Thyroid gland (tissue), 4 donors: Measurements from ENCODE around the gene TMC1. TPM values are rescaled to one million over a fixed set of nuclear protein-coding genes. Genes with fewer than 3 reads are reported as not detected.

ENCODE experiments used
- DNase-seq, 2 donors: peaks; one replicate each; pipeline ENCODE4 v3.0.0-alpha.2; 2019
- H3K27ac ChIP-seq, 3 donors: fragments of 200-600 bp; sonication (generic); 1 replicate in 2 of 3; 2 replicates in 1 of 3; pipeline ENCODE4 v1.5.1; 2016 to 2019; ENCODE audit warnings: mild to moderate bottlenecking in 1 of 3, moderate library complexity in 1 of 3
- H3K27me3 ChIP-seq: fragments of 200-600 bp; sonication (generic); one replicate; pipeline ENCODE4 v1.5.1; 2019
- H3K36me3 ChIP-seq, 2 donors: fragments of 200-600 bp; sonication (generic); one replicate each; pipeline ENCODE4 v1.5.1; 2016 to 2019
- H3K4me1 ChIP-seq, 2 donors: fragments of 200-600 bp; sonication (generic); one replicate each; pipeline ENCODE4 v1.5.1; 2017 to 2019
- H3K4me3 ChIP-seq, 3 donors: fragments of 200-600 bp; sonication (generic); replicated peaks in 1 of 3; 1 replicate in 2 of 3; 2 replicates in 1 of 3; pipeline ENCODE4 v1.5.1; 2016; ENCODE audit warnings: mild to moderate bottlenecking in 1 of 3
- H3K9me3 ChIP-seq: fragments of 200-600 bp; sonication (generic); one replicate; pipeline ENCODE4 v1.5.1; 2017
- CTCF ChIP-seq, 6 experiments: fragments of 200-600 bp in 3 of 6; fragments of 450-650 bp in 3 of 6; sonication (generic) in 3 of 6; IDR thresholded peaks; one replicate each; pipeline ENCODE4 v1.5.1; 2016 to 2019; ENCODE audit warnings: antibody characterized with exemption in 6 of 6, mild to moderate bottlenecking in 2 of 6, inconsistent platforms in 1 of 6, moderate library complexity in 1 of 6
- POLR2A ChIP-seq, 2 donors: fragments of 450-650 bp; IDR thresholded peaks; one replicate each; pipeline ENCODE4 v1.6.1; 2017; ENCODE audit warnings: antibody characterized with exemption in 2 of 2, mild to moderate bottlenecking in 2 of 2, moderate library complexity in 1 of 2
- WGBS, 2 donors: methylation state at CpG; one replicate each; pipeline ENCODE4 v1.1.5; 2017; 5-methylcytosine and 5-hydroxymethylcytosine counted together
- intact Hi-C: fragments of 100-400 bp; cut with DNase I; formaldehyde crosslinking; loops from one replicate; pipeline ENCODE4 v1.15.1; 2023
- total RNA-seq, 4 donors: library from RNA; depleted of rRNA; stranded (reverse); fragments of >200 nt; gene quantifications; one replicate each; pipeline ENCODE4 v1.2.3, GENCODE V29; 2016

Gene TMC1
- total RNA-seq, 4 donors from 2014 or later: 0.11 to 0.13 TPM; not detected in 2

DNA sequence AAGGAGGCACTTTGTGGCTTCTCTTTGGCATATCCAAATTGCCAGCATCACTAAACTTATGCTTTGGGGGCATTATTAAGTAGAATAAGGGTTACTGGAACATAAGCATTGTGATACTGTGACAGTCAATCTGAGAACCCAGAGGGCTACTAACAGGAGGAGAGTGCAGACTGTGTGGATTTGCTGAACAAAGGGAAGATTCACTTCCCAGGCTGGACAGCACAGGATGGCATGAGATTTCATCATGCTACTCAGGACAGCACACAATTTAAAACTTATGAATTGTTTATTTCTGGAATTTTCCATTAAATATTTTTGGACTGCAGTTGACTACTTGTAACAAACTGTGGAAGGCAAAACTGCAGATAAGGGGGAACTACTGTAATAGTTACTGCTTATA, 212.5 kb downstream of the TMC1 start:
- Histone ChIP-seq H3K27ac (no peak overlapping the region), H3K4me3 (no peak overlapping the region), H3K27me3 (no peaks in the 10 kb centered on the region), H3K36me3 (no peaks in the 10 kb centered on the region), H3K9me3 (no peaks in the 10 kb centered on the region), H3K4me1 (no peaks in the 10 kb centered on the region)
- DNase-seq: no peak
- intact Hi-C loops: no loop called here
- TF ChIP-seq CTCF (IDR thresholded peaks at IDR 0.05) (no peak), POLR2A (IDR thresholded peaks at IDR 0.05) (no peak)

DNA sequence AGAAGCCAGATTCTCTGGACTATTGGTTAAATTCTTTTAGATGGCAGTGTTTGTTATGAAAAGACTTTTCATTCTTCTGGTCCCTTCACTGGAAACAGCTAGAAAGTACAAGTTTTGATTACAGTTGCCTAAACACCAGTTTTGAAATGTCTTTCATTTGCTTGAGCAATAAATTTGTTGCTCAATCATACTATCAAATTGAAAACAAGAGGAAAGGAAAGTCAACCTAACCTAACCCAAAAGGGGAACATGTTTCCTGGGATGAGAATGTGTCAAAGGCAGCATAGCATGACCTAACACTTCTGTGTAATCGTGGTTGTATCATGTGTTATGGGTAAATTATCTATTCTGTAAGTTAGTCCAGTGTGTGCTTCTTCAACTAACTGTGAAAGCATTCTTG, 213.2 kb downstream of the TMC1 start:
- no peak overlapping the region for H3K4me3 ChIP-seq
- no peaks in the 10 kb centered on the region for H3K27me3 ChIP-seq
- 62 to 79% methylated on average over 1 of the region's 1 CpG for WGBS, 2 donors
- H3K36me3 ChIP-seq: no peaks in the 10 kb centered on the region
- intact Hi-C loops: no loop called here
- H3K9me3 ChIP-seq: no peaks in the 10 kb centered on the region
- TF ChIP-seq POLR2A (IDR thresholded peaks at IDR 0.05) (no peak), CTCF (IDR thresholded peaks at IDR 0.05) (no peak)
- no peak overlapping the region for H3K27ac ChIP-seq
- DNase-seq: no peak
- H3K4me1 ChIP-seq: no peaks in the 10 kb centered on the region

GRCh38 chr9:72743836-72744235, 222.4 kb downstream of the TMC1 start:
- no peak for DNase-seq
- intact Hi-C loops: no loop called here

GRCh38 chr9:72749276-72749675, 227.9 kb downstream of the TMC1 start:
- intact Hi-C loops: no loop called here
- 93 to 94% methylated on average over 5 of the region's 5 CpGs for WGBS, 2 donors
- Histone ChIP-seq H3K4me1 (no peaks in the 10 kb centered on the region), H3K9me3 (no peaks in the 10 kb centered on the region), H3K4me3 (no peak overlapping the region), H3K27ac (no peak overlapping the region), H3K27me3 (no peaks in the 10 kb centered on the region), H3K36me3 (no peaks in the 10 kb centered on the region)
- no peak for DNase-seq
- TF ChIP-seq CTCF (IDR thresholded peaks at IDR 0.05) (no peak), POLR2A (IDR thresholded peaks at IDR 0.05) (no peak)

More at GRCh38 chr9:72743836-72744235, 222.4 kb downstream of the TMC1 start:
- Histone ChIP-seq H3K27ac (no peak overlapping the region), H3K4me3 (no peak overlapping the region), H3K27me3 (no peaks in the 10 kb centered on the region), H3K36me3 (no peaks in the 10 kb centered on the region), H3K9me3 (no peaks in the 10 kb centered on the region), H3K4me1 (no peaks in the 10 kb centered on the region)
- TF ChIP-seq POLR2A (IDR thresholded peaks at IDR 0.05): no peak
- TF ChIP-seq CTCF (IDR thresholded peaks at IDR 0.05): no peak
- 82 to 84% methylated on average over 4 of the region's 4 CpGs for whole genome bisulfite sequencing, 2 donors

- TF ChIP-seq CTCF (IDR thresholded peaks at IDR 0.05): no peak
- TF ChIP-seq POLR2A (IDR thresholded peaks at IDR 0.05): no peak
- Histone ChIP-seq H3K4me3 (no peak overlapping the region), H3K27me3 (no peaks in the 10 kb centered on the region), H3K36me3 (no peaks in the 10 kb centered on the region), H3K9me3 (no peaks in the 10 kb centered on the region), H3K27ac (no peak overlapping the region), H3K4me1 (no peaks in the 10 kb centered on the region)
- DNase-seq: no peak
- intact Hi-C loops: no loop called here
- 81 to 82% methylated on average over 1 of the region's 1 CpG for WGBS, 2 donors
Observed at GRCh38 chr9:72751541-72751940, 230.1 kb downstream of the TMC1 start.
